Vagina (tissue), 2 donors: ENCODE measurements around the gene ZFP37.

ENCODE experiments used
- CTCF ChIP-seq, 3 experiments: fragments of 450-650 bp in 2 of 3; fragments of 200-600 bp in 1 of 3; sonication (generic) in 1 of 3; IDR thresholded peaks; one replicate each; pipeline ENCODE4 v1.5.1; 2017 to 2019; ENCODE audit warnings: antibody characterized with exemption in 3 of 3, mild to moderate bottlenecking in 2 of 3, moderate library complexity in 2 of 3
- POLR2A ChIP-seq, 2 donors: fragments of 450-650 bp; IDR thresholded peaks; one replicate each; pipeline ENCODE4 v1.6.1; 2017; ENCODE audit warnings: antibody characterized with exemption in 2 of 2, mild to moderate bottlenecking in 2 of 2, moderate library complexity in 2 of 2

GRCh38 chr9:113018247-113018646 is 38.3 kb downstream of the ZFP37 start:
- no peak for TF ChIP-seq POLR2A (IDR thresholded peaks at IDR 0.05)
- TF ChIP-seq CTCF (IDR thresholded peaks at IDR 0.05) = no peak
